Pancreas (tissue), 10 donors: ENCODE measurements around the gene MID2. TPM values are rescaled to one million over a fixed set of nuclear protein-coding genes. Genes with fewer than 3 reads are reported as not detected.

Experiments used
- ATAC-seq, 4 donors: fragments of 200-7000 bp; cut with Tn5 transposase; one replicate each; pipeline versions ENCODE4 v1.8.0 to v1.9.1; 2020; ENCODE audit warnings: mild to moderate bottlenecking in 4 of 4, moderate library complexity in 4 of 4
- DNase-seq, 6 donors: peaks; one replicate each; pipeline ENCODE4 v3.0.0-alpha.2; 2020
- FAIRE-seq: peaks from 2 replicates; lab custom pipeline; 2012; peaks lifted over from hg19 to GRCh38; lab: Jason Lieb, UNC
- H3K27ac ChIP-seq, 4 donors: fragments of 200-600 bp; sonication (generic); 1 replicate in 3 of 4; 2 replicates in 1 of 4; pipeline versions ENCODE4 v1.5.0 to v1.8.0; 2020
- H3K27me3 ChIP-seq, 4 donors: fragments of 200-600 bp; one replicate each; pipeline ENCODE4 v1.8.0; 2021
- H3K36me3 ChIP-seq, 3 donors: fragments of 200-600 bp; sonication (generic) in 1 of 3; one replicate each; pipeline versions ENCODE4 v1.5.0 to v1.8.0; 2020 to 2021
- H3K4me1 ChIP-seq, 3 donors: fragments of 200-600 bp; one replicate each; pipeline ENCODE4 v1.8.0; 2021
- H3K4me3 ChIP-seq, 4 donors: fragments of 200-600 bp; sonication (generic) in 2 of 4; one replicate each; pipeline versions ENCODE4 v1.5.0 to v1.8.0; 2020 to 2021
- H3K9me3 ChIP-seq, 4 donors: fragments of 200-600 bp; one replicate each; pipeline ENCODE4 v1.8.0; 2021
- CTCF ChIP-seq, 4 donors: fragments of 200-600 bp; sonication (generic) in 3 of 4; IDR thresholded peaks; one replicate each; pipeline versions ENCODE4 v1.5.0 to v1.8.0; 2021; ENCODE audit warnings: antibody characterized with exemption in 4 of 4
- WGBS, 2 donors: extraction: QIAGEN DNeasy Blood & Tissue Kit; methylation state at CpG; one replicate each; pipeline ENCODE4 v1.1.7; 2013; 5-methylcytosine and 5-hydroxymethylcytosine counted together
- intact Hi-C, 3 donors: fragments of 100-400 bp; cut with DNase I; formaldehyde crosslinking; loops; one replicate each; pipeline versions ENCODE4 v1.11.1 to v1.14.2; 2022
- polyA plus RNA-seq, 2 donors: library from polyadenylated mRNA; stranded (reverse); fragments of 200-250 nt; gene quantifications; one replicate each; pipeline ENCODE4 v1.2.3, GENCODE V29; 2013
- total RNA-seq, 6 donors: library from RNA; stranded (reverse); fragmentation: NEBNext Ultra II Directional in 4 of 6; extraction: Animal tissue kit (Norgen Biotek cat#: 25700) in 4 of 6; gene quantifications; one replicate each; pipeline versions ENCODE4 v1.2.1 to v1.2.4, GENCODE V29; 2021 to 2023
- donor health status: healthy with polysubstance abuse.
- donor health status: DM: no; HTN: no; CAD: no; lungs with moderate emphysema.
- donor health status: DM: no; HTN: no; CAD: no.
- donor health status: control.
- donor health status: control.
- donor health status: Bipolar disorder and iron deficiency.
- donor health status: DM: yes; HTN: yes; CAD: no.
- donor health status: DM: no; HTN: no; CAD: no.
- donor health status: DM: no; HTN: no; CAD: no.
- donor health status: DM: yes; HTN: yes; CAD: no.

MID2 gene
- total and polyA plus RNA-seq, 8 donors, result 1.6 to 11.3 (median 7.6) TPM

GRCh38 chrX:107836958-107837357 is 11.3 kb downstream of the MID2 start:
- WGBS, 2 donors, result 67 to 92% methylated on average over 2 of the region's 2 CpGs
- Histone ChIP-seq H3K4me3 (no peak overlapping the region), H3K9me3 (no peaks in the 10 kb centered on the region), H3K27me3 (peaks cover 0 to 4% (median 0%) of the 10 kb centered on the region in 4 donors), H3K36me3 (no peaks in the 10 kb centered on the region), H3K4me1 (no peaks in the 10 kb centered on the region), H3K27ac (no peak overlapping the region)
- no peak for ATAC-seq
- DNase-seq, result no peak
- no peak for TF ChIP-seq CTCF (IDR thresholded peaks at IDR 0.05)
- intact Hi-C loops, result no loop called here
- FAIRE-seq, result no peak

GRCh38 chrX:107840971-107841370 is 15.3 kb downstream of the MID2 start:
- no peak overlapping the region for H3K27ac ChIP-seq
- H3K9me3 ChIP-seq, result no peaks in the 10 kb centered on the region
- peaks cover 0 to 7% (median 5%) of the 10 kb centered on the region in 3 donors for H3K4me1 ChIP-seq
- WGBS, 2 donors, result 82 to 97% methylated on average over 15 of the region's 15 CpGs
- no peak overlapping the region for H3K4me3 ChIP-seq
- intact Hi-C loops, result no loop called here
- TF ChIP-seq CTCF (IDR thresholded peaks at IDR 0.05), result no peak
- H3K27me3 ChIP-seq, result peaks cover 0 to 4% (median 0%) of the 10 kb centered on the region in 4 donors
- FAIRE-seq, result no peak
- H3K36me3 ChIP-seq, result no peaks in the 10 kb centered on the region
- DNase-seq, result no peak
- no peak for ATAC-seq

- FAIRE-seq (no peak), ATAC-seq (peak in 2 of 4 donors; percentile 52 to 53), DNase-seq (no peak)
- H3K4me3 ChIP-seq, result no peak overlapping the region
- H3K9me3 ChIP-seq, result no peaks in the 10 kb centered on the region
- peaks cover 0 to 7% (median 5%) of the 10 kb centered on the region in 3 donors for H3K4me1 ChIP-seq
- intact Hi-C loops, result no loop called here
- no peaks in the 10 kb centered on the region for H3K27me3 ChIP-seq
- no peak for TF ChIP-seq CTCF (IDR thresholded peaks at IDR 0.05)
- H3K27ac ChIP-seq, result no peak overlapping the region
- no peaks in the 10 kb centered on the region for H3K36me3 ChIP-seq
- WGBS, 2 donors, result 36 to 46% methylated on average over 6 of the region's 6 CpGs
Observed at GRCh38 chrX:107842715-107843400, 17.2 kb downstream of the MID2 start.

DNA sequence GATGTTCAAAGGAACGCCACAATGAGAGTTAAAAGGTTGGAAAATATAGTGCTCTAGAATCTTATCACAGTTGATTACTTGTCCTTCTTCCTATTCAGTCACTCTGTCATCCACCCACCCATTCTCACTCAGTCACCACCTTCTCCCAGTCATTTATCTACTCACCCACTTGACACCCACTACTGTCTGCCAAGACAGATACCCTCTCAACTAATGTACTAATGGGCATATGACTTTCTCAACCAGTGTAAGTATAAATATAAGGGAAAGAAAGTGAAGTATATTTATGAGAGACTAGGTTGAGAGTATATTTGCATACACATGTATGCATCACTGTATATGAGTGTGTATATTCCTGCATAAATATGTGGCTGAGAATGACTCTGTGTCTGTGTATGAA is 20.0 kb downstream of the MID2 start:
- Histone ChIP-seq H3K4me3 (no peak overlapping the region), H3K27me3 (no peaks in the 10 kb centered on the region), H3K27ac (no peak overlapping the region), H3K4me1 (peaks cover 0 to 7% (median 5%) of the 10 kb centered on the region in 3 donors), H3K36me3 (no peaks in the 10 kb centered on the region), H3K9me3 (no peaks in the 10 kb centered on the region)
- WGBS, 2 donors, result 21 to 23% methylated on average over 1 of the region's 1 CpG
- DNase-seq (no peak), FAIRE-seq (no peak), ATAC-seq (no peak)
- intact Hi-C loops, result no loop called here
- TF ChIP-seq CTCF (IDR thresholded peaks at IDR 0.05), result no peak

GRCh38 chrX:107848591-107848990 is 22.9 kb downstream of the MID2 start:
- Histone ChIP-seq H3K9me3 (no peaks in the 10 kb centered on the region), H3K27ac (no peak overlapping the region), H3K27me3 (peaks cover 0 to 3% (median 0%) of the 10 kb centered on the region in 4 donors), H3K4me1 (no peaks in the 10 kb centered on the region), H3K4me3 (no peak overlapping the region), H3K36me3 (no peaks in the 10 kb centered on the region)
- intact Hi-C loops, result no loop called here
- no peak for TF ChIP-seq CTCF (IDR thresholded peaks at IDR 0.05)
- 73 to 90% methylated on average over 2 of the region's 2 CpGs for WGBS, 2 donors
- ATAC-seq (no peak), FAIRE-seq (no peak), DNase-seq (no peak)
